Peyer's patch (tissue), 4 donors: ENCODE data around the gene HPSE2.

ENCODE experiments used
- POLR2A ChIP-seq, 2 donors: fragments of 450-650 bp; IDR thresholded peaks; one replicate each; pipeline ENCODE4 v1.5.1; 2017; ENCODE audit warnings: antibody characterized with exemption in 2 of 2, mild to moderate bottlenecking in 2 of 2, moderate library complexity in 2 of 2
- TF ChIP-seq, protein P1 (sequence below), 6 experiments: fragments of 450-650 bp in 4 of 6; fragments of 200-600 bp in 2 of 6; sonication (generic) in 1 of 6; IDR thresholded peaks; one replicate each; pipeline ENCODE4 v1.5.1; 2017 to 2019; ENCODE audit warnings: antibody characterized with exemption in 6 of 6, mild to moderate bottlenecking in 3 of 6, moderate library complexity in 1 of 6

DNA sequence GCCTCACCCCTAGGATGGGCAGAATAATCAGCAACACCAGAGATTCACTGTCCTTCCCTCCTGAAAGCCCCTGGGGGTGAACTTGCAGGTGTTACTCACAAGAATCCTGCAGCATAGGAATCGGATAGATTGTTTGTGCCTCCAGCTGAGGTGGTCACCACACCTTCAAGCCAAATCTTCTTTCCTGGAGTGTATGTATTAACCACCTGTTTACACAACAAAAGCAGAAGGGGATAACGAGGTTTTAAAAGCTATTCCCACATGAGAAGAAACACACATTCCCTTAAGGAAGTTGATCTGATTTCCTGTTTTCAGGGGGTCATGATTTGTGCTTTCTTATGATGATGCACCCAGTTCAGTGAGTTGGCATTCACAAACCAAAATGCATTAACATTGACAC lies 615.1 kb downstream of the HPSE2 start:
- TF ChIP-seq, protein P1, sequence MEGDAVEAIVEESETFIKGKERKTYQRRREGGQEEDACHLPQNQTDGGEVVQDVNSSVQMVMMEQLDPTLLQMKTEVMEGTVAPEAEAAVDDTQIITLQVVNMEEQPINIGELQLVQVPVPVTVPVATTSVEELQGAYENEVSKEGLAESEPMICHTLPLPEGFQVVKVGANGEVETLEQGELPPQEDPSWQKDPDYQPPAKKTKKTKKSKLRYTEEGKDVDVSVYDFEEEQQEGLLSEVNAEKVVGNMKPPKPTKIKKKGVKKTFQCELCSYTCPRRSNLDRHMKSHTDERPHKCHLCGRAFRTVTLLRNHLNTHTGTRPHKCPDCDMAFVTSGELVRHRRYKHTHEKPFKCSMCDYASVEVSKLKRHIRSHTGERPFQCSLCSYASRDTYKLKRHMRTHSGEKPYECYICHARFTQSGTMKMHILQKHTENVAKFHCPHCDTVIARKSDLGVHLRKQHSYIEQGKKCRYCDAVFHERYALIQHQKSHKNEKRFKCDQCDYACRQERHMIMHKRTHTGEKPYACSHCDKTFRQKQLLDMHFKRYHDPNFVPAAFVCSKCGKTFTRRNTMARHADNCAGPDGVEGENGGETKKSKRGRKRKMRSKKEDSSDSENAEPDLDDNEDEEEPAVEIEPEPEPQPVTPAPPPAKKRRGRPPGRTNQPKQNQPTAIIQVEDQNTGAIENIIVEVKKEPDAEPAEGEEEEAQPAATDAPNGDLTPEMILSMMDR (IDR thresholded peaks at IDR 0.05): no peak
- TF ChIP-seq POLR2A (IDR thresholded peaks at IDR 0.05): no peak
